ENCODE measurements around the gene SYNE1. TPM values are rescaled to one million over a fixed set of nuclear protein-coding genes. Genes with fewer than 3 reads are reported as not detected.

Gene SYNE1
- total and polyA plus RNA-seq, 4 donors = 10.2 to 105 (median 24.5) TPM

- TF ChIP-seq RXRA (IDR thresholded peaks at IDR 0.05) = no peak
- TF ChIP-seq ZBTB33 (IDR thresholded peaks at IDR 0.05) = no peak
- TF ChIP-seq JUND (IDR thresholded peaks at IDR 0.05) = no peak
- TF ChIP-seq NR2F2 (IDR thresholded peaks at IDR 0.05) = no peak
- TF ChIP-seq TAF1 (conservative IDR thresholded peaks at IDR 0.05) = no peak
- TF ChIP-seq CTCF (IDR thresholded peaks at IDR 0.05; ENCODE audit: low read depth, low read length, missing input control) = no peak
- no peak for TF ChIP-seq HNF4A (conservative IDR thresholded peaks at IDR 0.05)
- TF ChIP-seq GABPA (IDR thresholded peaks at IDR 0.05 in 1 of 2, conservative IDR thresholded peaks at IDR 0.05 in 1 of 2) = no peak
- no peak for TF ChIP-seq MAX (IDR thresholded peaks at IDR 0.05)
- no peak for TF ChIP-seq HNF4G (IDR thresholded peaks at IDR 0.05)
- no peak for TF ChIP-seq YY1 (IDR thresholded peaks at IDR 0.05)
- H3K4me1 ChIP-seq (ENCODE audit: control insufficient read depth in 4 of 4, insufficient read depth in 4 of 4, low read length in 3 of 4) = no peaks in the 10 kb centered on the region
- 72% methylated on average over 1 of the region's 1 CpG for WGBS
- no peak overlapping the region for H3K27ac ChIP-seq (ENCODE audit: low read depth in 1 of 2, low read length in 2 of 2)
- no peak for DNase-seq (ENCODE audit: low spot score)
- no peaks in the 10 kb centered on the region for H3K9me3 ChIP-seq (ENCODE audit: control insufficient read depth in 4 of 4, low read length in 3 of 4)
- peaks cover 0 to 2% (median 0%) of the 10 kb centered on the region in 4 donors for H3K36me3 ChIP-seq (ENCODE audit: control insufficient read depth in 4 of 4, insufficient read depth in 3 of 4, low read depth in 1 of 4, low read length in 3 of 4)
- no peak overlapping the region for H3K4me3 ChIP-seq (ENCODE audit: low read depth in 1 of 3, low read length in 3 of 3)
- H3K9ac ChIP-seq (ENCODE audit: low read depth in 1 of 2, low read length in 2 of 2) = no peak overlapping the region
- H3K27me3 ChIP-seq (ENCODE audit: control insufficient read depth in 4 of 4, insufficient read depth in 4 of 4, low read length in 3 of 4) = no peaks in the 10 kb centered on the region
Observed at GRCh38 chr6:152594701-152595100, 42.5 kb downstream of the SYNE1 start.

- WGBS = 85% methylated on average over 1 of the region's 1 CpG
- H3K4me3 ChIP-seq (ENCODE audit: low read depth in 1 of 3, low read length in 3 of 3) = no peak overlapping the region
Observed at GRCh38 chr6:152588456-152588855, 48.7 kb downstream of the SYNE1 start.

GRCh38 chr6:152587473-152587872, 49.7 kb downstream of the SYNE1 start:
- WGBS = 93% methylated on average over 1 of the region's 1 CpG
- Histone ChIP-seq H3K9me3 (ENCODE audit: control insufficient read depth in 4 of 4, low read length in 3 of 4) (no peaks in the 10 kb centered on the region), H3K27me3 (ENCODE audit: control insufficient read depth in 4 of 4, insufficient read depth in 4 of 4, low read length in 3 of 4) (no peaks in the 10 kb centered on the region), H3K27ac (ENCODE audit: low read depth in 1 of 2, low read length in 2 of 2) (no peak overlapping the region), H3K4me1 (ENCODE audit: control insufficient read depth in 4 of 4, insufficient read depth in 4 of 4, low read length in 3 of 4) (no peaks in the 10 kb centered on the region), H3K4me3 (ENCODE audit: low read depth in 1 of 3, low read length in 3 of 3) (no peak overlapping the region), H3K36me3 (ENCODE audit: control insufficient read depth in 4 of 4, insufficient read depth in 3 of 4, low read depth in 1 of 4, low read length in 3 of 4) (no peaks in the 10 kb centered on the region), H3K9ac (ENCODE audit: low read depth in 1 of 2, low read length in 2 of 2) (no peak overlapping the region)
- no peak for DNase-seq (ENCODE audit: low spot score)
- TF ChIP-seq YY1 (IDR thresholded peaks at IDR 0.05) (no peak), CTCF (IDR thresholded peaks at IDR 0.05; ENCODE audit: low read depth, low read length, missing input control) (no peak), NR2F2 (IDR thresholded peaks at IDR 0.05) (no peak), FOXA1 (IDR thresholded peaks at IDR 0.05) (no peak), ZBTB33 (IDR thresholded peaks at IDR 0.05) (no peak), SP1 (IDR thresholded peaks at IDR 0.05) (no peak)

More at GRCh38 chr6:152588456-152588855, 48.7 kb downstream of the SYNE1 start:
- no peak overlapping the region for H3K27ac ChIP-seq (ENCODE audit: low read depth in 1 of 2, low read length in 2 of 2)
- no peaks in the 10 kb centered on the region for H3K4me1 ChIP-seq (ENCODE audit: control insufficient read depth in 4 of 4, insufficient read depth in 4 of 4, low read length in 3 of 4)
- no peak overlapping the region for H3K9ac ChIP-seq (ENCODE audit: low read depth in 1 of 2, low read length in 2 of 2)
- no peak for DNase-seq (ENCODE audit: low spot score)
- no peaks in the 10 kb centered on the region for H3K9me3 ChIP-seq (ENCODE audit: control insufficient read depth in 4 of 4, low read length in 3 of 4)
- TF ChIP-seq FOXA2 (IDR thresholded peaks at IDR 0.05) (no peak), TAF1 (conservative IDR thresholded peaks at IDR 0.05) (no peak), JUND (IDR thresholded peaks at IDR 0.05) (no peak), RAD21 (IDR thresholded peaks at IDR 0.05) (no peak), MAX (IDR thresholded peaks at IDR 0.05) (no peak), FOXA1 (IDR thresholded peaks at IDR 0.05) (no peak)
- no peaks in the 10 kb centered on the region for H3K27me3 ChIP-seq (ENCODE audit: control insufficient read depth in 4 of 4, insufficient read depth in 4 of 4, low read length in 3 of 4)
- no peaks in the 10 kb centered on the region for H3K36me3 ChIP-seq (ENCODE audit: control insufficient read depth in 4 of 4, insufficient read depth in 3 of 4, low read depth in 1 of 4, low read length in 3 of 4)
